ENCODE results near the gene NUSAP1.
A peak's percentile ranks its signal among the peaks of the same experiment; 100 is the strongest.

DNA sequence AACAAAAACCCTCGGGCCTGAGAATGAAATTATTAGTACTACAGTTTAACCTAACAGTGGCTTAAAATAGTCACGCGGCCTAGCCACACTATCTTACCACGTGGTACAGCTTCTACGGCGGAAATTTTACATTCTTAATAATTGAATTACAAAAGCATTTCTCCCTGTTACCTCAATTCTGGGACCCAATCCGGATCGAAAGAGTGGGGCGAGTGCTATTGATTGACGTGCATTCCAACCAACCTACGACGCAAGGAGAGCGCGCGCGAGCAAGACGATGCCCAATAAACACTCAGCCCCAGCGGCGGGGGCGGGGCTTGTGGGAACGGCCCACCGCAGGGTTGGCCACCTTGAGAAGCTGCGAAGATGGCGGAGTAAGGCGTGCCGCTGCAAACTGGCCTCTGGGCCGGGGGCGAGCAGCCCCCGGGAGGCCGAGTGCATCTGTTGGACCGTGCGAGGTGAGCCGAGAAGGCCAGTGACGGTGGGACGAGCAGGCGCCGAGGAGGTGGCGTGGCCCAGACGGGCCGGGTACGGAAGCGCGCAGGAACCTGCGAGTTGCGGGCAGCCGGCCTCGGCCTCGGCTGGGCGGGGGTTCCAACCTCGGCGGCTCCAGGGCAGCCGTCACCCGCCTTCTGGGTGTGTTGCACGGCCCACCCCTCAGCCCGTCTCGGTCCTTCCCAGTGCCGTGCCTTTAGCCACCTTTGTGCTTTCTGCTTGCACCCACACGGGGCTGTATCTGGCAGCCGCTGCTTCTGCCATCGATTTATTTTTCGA, 48.8 kb upstream of the NUSAP1 start:
- TF ChIP-seq, protein P1, sequence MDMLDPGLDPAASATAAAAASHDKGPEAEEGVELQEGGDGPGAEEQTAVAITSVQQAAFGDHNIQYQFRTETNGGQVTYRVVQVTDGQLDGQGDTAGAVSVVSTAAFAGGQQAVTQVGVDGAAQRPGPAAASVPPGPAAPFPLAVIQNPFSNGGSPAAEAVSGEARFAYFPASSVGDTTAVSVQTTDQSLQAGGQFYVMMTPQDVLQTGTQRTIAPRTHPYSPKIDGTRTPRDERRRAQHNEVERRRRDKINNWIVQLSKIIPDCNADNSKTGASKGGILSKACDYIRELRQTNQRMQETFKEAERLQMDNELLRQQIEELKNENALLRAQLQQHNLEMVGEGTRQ (IDR thresholded peaks at IDR 0.05; ENCODE audit: low read depth, low read length), result peak; percentile 93
- TF ChIP-seq, protein P2, sequence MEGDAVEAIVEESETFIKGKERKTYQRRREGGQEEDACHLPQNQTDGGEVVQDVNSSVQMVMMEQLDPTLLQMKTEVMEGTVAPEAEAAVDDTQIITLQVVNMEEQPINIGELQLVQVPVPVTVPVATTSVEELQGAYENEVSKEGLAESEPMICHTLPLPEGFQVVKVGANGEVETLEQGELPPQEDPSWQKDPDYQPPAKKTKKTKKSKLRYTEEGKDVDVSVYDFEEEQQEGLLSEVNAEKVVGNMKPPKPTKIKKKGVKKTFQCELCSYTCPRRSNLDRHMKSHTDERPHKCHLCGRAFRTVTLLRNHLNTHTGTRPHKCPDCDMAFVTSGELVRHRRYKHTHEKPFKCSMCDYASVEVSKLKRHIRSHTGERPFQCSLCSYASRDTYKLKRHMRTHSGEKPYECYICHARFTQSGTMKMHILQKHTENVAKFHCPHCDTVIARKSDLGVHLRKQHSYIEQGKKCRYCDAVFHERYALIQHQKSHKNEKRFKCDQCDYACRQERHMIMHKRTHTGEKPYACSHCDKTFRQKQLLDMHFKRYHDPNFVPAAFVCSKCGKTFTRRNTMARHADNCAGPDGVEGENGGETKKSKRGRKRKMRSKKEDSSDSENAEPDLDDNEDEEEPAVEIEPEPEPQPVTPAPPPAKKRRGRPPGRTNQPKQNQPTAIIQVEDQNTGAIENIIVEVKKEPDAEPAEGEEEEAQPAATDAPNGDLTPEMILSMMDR (conservative IDR thresholded peaks at IDR 0.05; ENCODE audit: low read depth, low read length), result no peak
- no peak for TF ChIP-seq RAD21 (IDR thresholded peaks at IDR 0.05; ENCODE audit: low read length)
- TF ChIP-seq POLR2A (IDR thresholded peaks at IDR 0.05; ENCODE audit: low read depth, low read length), result peak; percentile 40; the same call in 1 of the 2 replicates
- no peak for TF ChIP-seq CHD1 (IDR thresholded peaks at IDR 0.05; ENCODE audit: low read depth, low read length)
- TF ChIP-seq SMC3 (IDR thresholded peaks at IDR 0.05; ENCODE audit: low read depth, low read length), result no peak
- TF ChIP-seq RFX5 (IDR thresholded peaks at IDR 0.05; ENCODE audit: low read depth, low read length), result no peak
- peak; percentile 28; the same call in 1 of the 2 replicates for TF ChIP-seq CEBPB (IDR thresholded peaks at IDR 0.05; ENCODE audit: low read depth, low read length)
- TF ChIP-seq NFE2L2 (IDR thresholded peaks at IDR 0.05; ENCODE audit: low read depth, low read length), result no peak
- TF ChIP-seq BHLHE40 (IDR thresholded peaks at IDR 0.05; ENCODE audit: low read depth, low read length), result no peak
- TF ChIP-seq MAZ (IDR thresholded peaks at IDR 0.05; ENCODE audit: borderline replicate concordance, low read depth, low read length), result peak; percentile 18; the same call in 1 of the 2 replicates
- TF ChIP-seq MXI1 (IDR thresholded peaks at IDR 0.05; ENCODE audit: borderline replicate concordance, low read depth, low read length), result peak; percentile 59; the same call in 1 of the 2 replicates
